Measurements from ENCODE around the gene DBF4B. TPM values are rescaled to one million over a fixed set of nuclear protein-coding genes. Genes with fewer than 3 reads are reported as not detected.

DBF4B gene
- total RNA-seq, 4 donors from 2014 or later: 6.0 to 19.0 (median 6.2) TPM

DNA sequence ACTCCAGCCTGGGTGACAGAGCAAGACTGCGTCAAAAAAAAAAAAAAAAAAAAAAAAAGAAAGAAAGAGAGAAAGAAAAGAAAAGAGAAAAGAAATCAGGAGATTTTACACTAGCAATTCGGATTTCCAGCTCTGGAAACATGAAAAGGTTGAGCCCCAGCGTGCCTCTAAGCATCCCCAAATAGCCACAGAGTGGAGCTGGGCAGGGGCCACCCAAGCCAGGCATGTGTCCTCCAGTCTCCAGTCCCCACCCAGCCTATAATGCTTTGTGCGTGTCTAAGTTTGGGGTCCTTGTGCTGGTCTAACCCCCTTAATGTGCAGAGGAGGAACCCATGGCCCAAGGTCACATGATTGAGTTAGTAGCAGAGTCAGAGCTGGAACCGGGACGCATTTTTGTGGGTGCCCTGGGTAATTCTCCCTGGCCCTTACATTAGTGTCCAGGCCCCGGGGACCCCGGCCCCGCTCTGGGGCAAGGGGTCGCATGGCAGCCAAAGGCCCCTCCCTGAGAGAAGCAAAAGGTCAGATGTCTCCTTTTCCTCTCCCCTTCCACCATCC lies 70.3 kb downstream of the DBF4B start:
- TF ChIP-seq EP300 (IDR thresholded peaks at IDR 0.05): no peak
- TF ChIP-seq, protein P1, sequence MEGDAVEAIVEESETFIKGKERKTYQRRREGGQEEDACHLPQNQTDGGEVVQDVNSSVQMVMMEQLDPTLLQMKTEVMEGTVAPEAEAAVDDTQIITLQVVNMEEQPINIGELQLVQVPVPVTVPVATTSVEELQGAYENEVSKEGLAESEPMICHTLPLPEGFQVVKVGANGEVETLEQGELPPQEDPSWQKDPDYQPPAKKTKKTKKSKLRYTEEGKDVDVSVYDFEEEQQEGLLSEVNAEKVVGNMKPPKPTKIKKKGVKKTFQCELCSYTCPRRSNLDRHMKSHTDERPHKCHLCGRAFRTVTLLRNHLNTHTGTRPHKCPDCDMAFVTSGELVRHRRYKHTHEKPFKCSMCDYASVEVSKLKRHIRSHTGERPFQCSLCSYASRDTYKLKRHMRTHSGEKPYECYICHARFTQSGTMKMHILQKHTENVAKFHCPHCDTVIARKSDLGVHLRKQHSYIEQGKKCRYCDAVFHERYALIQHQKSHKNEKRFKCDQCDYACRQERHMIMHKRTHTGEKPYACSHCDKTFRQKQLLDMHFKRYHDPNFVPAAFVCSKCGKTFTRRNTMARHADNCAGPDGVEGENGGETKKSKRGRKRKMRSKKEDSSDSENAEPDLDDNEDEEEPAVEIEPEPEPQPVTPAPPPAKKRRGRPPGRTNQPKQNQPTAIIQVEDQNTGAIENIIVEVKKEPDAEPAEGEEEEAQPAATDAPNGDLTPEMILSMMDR (IDR thresholded peaks at IDR 0.05): no peak
- H3K27ac ChIP-seq: peak overlapping the region in 1 of 4 donors; percentile 59
- 25 to 35% methylated on average over 8 to 10 of the region's 10 CpGs for WGBS, 2 donors

DNA sequence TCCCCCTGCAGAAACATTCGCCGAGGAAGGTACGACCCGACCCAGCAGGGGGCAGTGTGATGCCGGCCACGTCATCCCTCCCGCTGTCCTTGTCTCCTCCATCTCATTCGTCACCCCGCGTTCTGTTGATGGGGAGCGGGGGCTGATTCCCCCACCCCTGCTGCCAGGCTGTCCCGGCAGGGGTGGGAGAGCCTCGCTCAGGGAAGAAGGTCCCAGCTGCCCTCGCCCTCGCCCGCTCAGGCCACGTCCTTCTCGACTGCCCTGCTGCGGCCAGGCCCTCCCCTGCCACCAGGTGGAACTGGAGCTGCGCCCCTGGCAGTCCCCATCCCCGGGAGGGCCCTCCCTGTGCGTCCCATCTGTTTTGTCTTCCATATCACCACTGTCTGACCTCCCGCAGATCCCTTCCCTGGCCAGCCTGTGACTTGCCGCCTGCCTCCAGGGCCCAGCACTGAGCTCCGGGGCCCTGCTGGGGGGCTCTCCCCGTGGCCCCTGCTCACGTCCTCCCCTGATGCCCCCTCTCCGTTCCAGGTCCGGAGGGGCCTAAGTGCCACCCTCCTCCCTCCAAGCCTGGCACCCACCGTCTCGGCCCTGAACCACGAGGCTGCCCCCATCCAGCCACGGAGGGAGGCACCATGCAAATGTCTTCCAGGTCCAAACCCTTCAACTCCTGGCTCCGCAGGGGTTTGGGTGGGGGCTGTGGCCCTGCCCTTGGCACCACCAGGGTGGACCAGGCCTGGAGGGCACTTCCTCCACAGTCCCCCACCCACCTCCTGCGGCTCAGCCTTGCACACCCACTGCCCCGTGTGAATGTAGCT lies 71.0 kb downstream of the DBF4B start:
- WGBS, 2 donors: 16 to 22% methylated on average over 33 to 36 of the region's 36 CpGs
- Histone ChIP-seq H3K4me1 (peaks cover 0 to 38% (median 17%) of the 10 kb centered on the region in 4 donors), H3K36me3 (no peaks in the 10 kb centered on the region), H3K4me3 (peak overlapping the region in 3 of 4 donors; percentile 35 to 40 (median 40)), H3K27me3 (peaks cover 0 to 6% of the 10 kb centered on the region in 2 donors), H3K9me3 (no peaks in the 10 kb centered on the region), H3K27ac (peak overlapping the region in 2 of 4 donors; percentile 43 to 59)
- peak; percentile 47 to 67 for DNase-seq (ENCODE audit: low spot score in 2 of 2)
- TF ChIP-seq, protein P1 (IDR thresholded peaks at IDR 0.05): peak; percentile 72 to 93 (median 90)
- TF ChIP-seq POLR2A (IDR thresholded peaks at IDR 0.05): no peak
- TF ChIP-seq EP300 (IDR thresholded peaks at IDR 0.05): no peak

More for the DNA sequence above, 70.3 kb downstream of the DBF4B start:
- Histone ChIP-seq H3K9me3 (no peaks in the 10 kb centered on the region), H3K27me3 (peaks cover 0 to 12% of the 10 kb centered on the region in 2 donors), H3K4me1 (peaks cover 0 to 38% (median 17%) of the 10 kb centered on the region in 4 donors), H3K4me3 (peak overlapping the region in 3 of 4 donors; percentile 35 to 40 (median 40)), H3K36me3 (no peaks in the 10 kb centered on the region)
- DNase-seq (ENCODE audit: low spot score in 2 of 2): no peak

DNA sequence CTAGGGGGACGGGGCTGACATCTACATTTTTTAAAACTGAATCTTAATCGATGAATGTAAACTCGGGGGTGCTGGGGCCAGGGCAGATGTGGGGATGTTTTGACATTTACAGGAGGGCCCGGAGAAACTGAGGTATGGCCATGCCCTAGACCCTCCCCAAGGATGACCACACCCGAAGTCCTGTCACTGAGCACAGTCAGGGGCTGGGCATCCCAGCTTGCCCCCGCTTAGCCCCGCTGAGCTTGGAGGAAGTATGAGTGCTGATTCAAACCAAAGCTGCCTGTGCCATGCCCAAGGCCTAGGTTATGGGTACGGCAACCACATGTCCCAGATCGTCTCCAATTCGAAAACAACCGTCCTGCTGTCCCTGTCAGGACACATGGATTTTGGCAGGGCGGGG lies 71.7 kb downstream of the DBF4B start:
- Histone ChIP-seq H3K4me3 (no peak overlapping the region), H3K27ac (no peak overlapping the region), H3K36me3 (no peaks in the 10 kb centered on the region), H3K9me3 (no peaks in the 10 kb centered on the region), H3K27me3 (peaks cover 0 to 4% of the 10 kb centered on the region in 2 donors), H3K4me1 (peaks cover 0 to 32% (median 14%) of the 10 kb centered on the region in 4 donors)
- WGBS, 2 donors: 87 to 94% methylated on average over 10 to 12 of the region's 12 CpGs
- no peak for DNase-seq (ENCODE audit: low spot score in 2 of 2)
- TF ChIP-seq EP300 (IDR thresholded peaks at IDR 0.05) (no peak), POLR2A (IDR thresholded peaks at IDR 0.05) (no peak)
- TF ChIP-seq, protein P1 (IDR thresholded peaks at IDR 0.05): no peak

DNA sequence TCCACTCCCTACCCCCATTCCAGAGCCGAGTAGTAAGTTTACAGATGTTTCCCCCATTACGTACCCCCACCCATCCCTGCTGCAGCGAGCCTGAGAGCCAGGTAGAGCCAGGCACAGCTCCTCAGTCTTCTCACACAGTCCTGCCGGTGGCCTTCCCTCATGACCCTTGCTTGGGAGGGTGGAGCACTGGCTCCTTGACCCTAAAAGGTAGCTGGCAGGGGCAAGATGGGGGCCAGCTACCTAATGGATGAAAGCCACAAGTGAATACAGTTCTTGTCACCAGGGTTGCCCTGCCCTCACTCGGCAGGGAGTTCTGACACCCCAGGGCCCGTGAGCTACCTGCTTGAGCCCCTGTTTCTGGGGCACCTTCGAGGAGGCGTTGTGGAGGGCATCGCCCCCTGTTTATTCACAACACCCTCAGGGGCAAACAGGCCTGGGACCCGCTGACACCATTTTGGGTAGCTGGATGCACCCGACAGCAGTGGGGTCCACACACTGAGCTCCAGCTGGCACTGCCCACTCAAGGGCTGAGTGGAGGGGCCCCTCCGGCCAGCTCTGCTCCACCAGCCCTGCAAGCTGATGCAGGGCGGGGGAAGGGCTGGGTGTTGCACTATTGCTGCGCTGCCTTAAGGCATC lies 72.5 kb downstream of the DBF4B start:
- no peak for DNase-seq (ENCODE audit: low spot score in 2 of 2)
- peaks cover 0 to 25% (median 12%) of the 10 kb centered on the region in 4 donors for H3K4me1 ChIP-seq
- H3K27ac ChIP-seq: no peak overlapping the region
- H3K36me3 ChIP-seq: no peaks in the 10 kb centered on the region
- TF ChIP-seq EP300 (IDR thresholded peaks at IDR 0.05): no peak
- TF ChIP-seq, protein P1 (IDR thresholded peaks at IDR 0.05): no peak
- no peak for TF ChIP-seq POLR2A (IDR thresholded peaks at IDR 0.05)
- no peak overlapping the region for H3K4me3 ChIP-seq
- no peaks in the 10 kb centered on the region for H3K9me3 ChIP-seq
- H3K27me3 ChIP-seq: peaks cover 0 to 4% of the 10 kb centered on the region in 2 donors
- WGBS, 2 donors: 87 to 92% methylated on average over 8 to 14 of the region's 14 CpGs

All from tibial nerve (tissue), 4 donors.